CD4-positive, alpha-beta T cell treated with Interleukin-6 for 4 hours (primary cell): ENCODE results near the gene PTPRG.

Experiments
- DNase-seq: peaks from one replicate; pipeline ENCODE4 v3.0.0-alpha.2; 2020; ENCODE audit warnings: mixed read lengths

The PTPRG gene

GRCh38 chr3:61943975-61944374 lies 382.6 kb downstream of the PTPRG start:
- DNase-seq = no peak

- DNase-seq = no peak
Observed at GRCh38 chr3:61944726-61945125, 383.4 kb downstream of the PTPRG start.

- no peak for DNase-seq
Observed at GRCh38 chr3:61945657-61946056, 384.3 kb downstream of the PTPRG start.

- no peak for DNase-seq
Observed at GRCh38 chr3:61946570-61947324, 385.4 kb downstream of the PTPRG start.

GRCh38 chr3:61947456-61947855 lies 386.1 kb downstream of the PTPRG start:
- no peak for DNase-seq

- no peak for DNase-seq
Observed at GRCh38 chr3:61948699-61949305, 387.4 kb downstream of the PTPRG start.

GRCh38 chr3:61954097-61954540 lies 392.7 kb downstream of the PTPRG start:
- no peak for DNase-seq

- DNase-seq = no peak
Observed at GRCh38 chr3:61955483-61955882, 394.1 kb downstream of the PTPRG start.

- no peak for DNase-seq
Observed at GRCh38 chr3:61956236-61956635, 394.9 kb downstream of the PTPRG start.

- DNase-seq = no peak
Observed at GRCh38 chr3:61957259-61957658, 395.9 kb downstream of the PTPRG start.

- DNase-seq = no peak
Observed at GRCh38 chr3:61960976-61961375, 399.6 kb downstream of the PTPRG start.

GRCh38 chr3:61961900-61962299 lies 400.5 kb downstream of the PTPRG start:
- no peak for DNase-seq

- no peak for DNase-seq
Observed at GRCh38 chr3:61964566-61964965, 403.2 kb downstream of the PTPRG start.

- DNase-seq = no peak
Observed at GRCh38 chr3:61965770-61966131, 404.4 kb downstream of the PTPRG start.

GRCh38 chr3:61966200-61966599 lies 404.8 kb downstream of the PTPRG start:
- DNase-seq = no peak

- DNase-seq = no peak
Observed at GRCh38 chr3:61967019-61967418, 405.6 kb downstream of the PTPRG start.

GRCh38 chr3:61967937-61968336 lies 406.6 kb downstream of the PTPRG start:
- DNase-seq = no peak

GRCh38 chr3:61974662-61975061 lies 413.3 kb downstream of the PTPRG start:
- no peak for DNase-seq

GRCh38 chr3:61975199-61975598 lies 413.8 kb downstream of the PTPRG start:
- DNase-seq = no peak

GRCh38 chr3:61975936-61976335 lies 414.6 kb downstream of the PTPRG start:
- DNase-seq = no peak

- DNase-seq = no peak
Observed at GRCh38 chr3:61978460-61979419, 417.4 kb downstream of the PTPRG start.

GRCh38 chr3:61979638-61980037 lies 418.3 kb downstream of the PTPRG start:
- no peak for DNase-seq

GRCh38 chr3:61980041-61980440 lies 418.7 kb downstream of the PTPRG start:
- DNase-seq = no peak

- no peak for DNase-seq
Observed at GRCh38 chr3:61981060-61981459, 419.7 kb downstream of the PTPRG start.
